Measurements from ENCODE around the gene SAMD11. TPM values are rescaled to one million over a fixed set of nuclear protein-coding genes. Genes with fewer than 3 reads are reported as not detected.

Gene SAMD11
- polyA plus RNA-seq, 1 donor: 18.1 TPM

- H3K27me3 ChIP-seq (ENCODE audit: control insufficient read depth, insufficient read depth, low read length): peaks cover 45% of the 10 kb centered on the region
- DNase-seq: peak; percentile 53 to 76
- peaks cover 42% of the 10 kb centered on the region for H3K4me1 ChIP-seq (ENCODE audit: control insufficient read depth, insufficient read depth, low read length)
- H3K9me3 ChIP-seq (ENCODE audit: control insufficient read depth, low read depth, low read length): peaks cover 2% of the 10 kb centered on the region
- no peak overlapping the region for H3K27ac ChIP-seq (ENCODE audit: low read length)
- WGBS (ENCODE audit: insufficient coverage, low lambda C conversion rate): no CpG with 5 or more reads among the region's 25 CpGs
- no peak overlapping the region for H3K4me3 ChIP-seq (ENCODE audit: low read length)
- no peaks in the 10 kb centered on the region for H3K36me3 ChIP-seq (ENCODE audit: control insufficient read depth, insufficient read depth, low read length)
Measured at GRCh38 chr1:910881-911721, 12.6 kb upstream of the SAMD11 start.

DNA sequence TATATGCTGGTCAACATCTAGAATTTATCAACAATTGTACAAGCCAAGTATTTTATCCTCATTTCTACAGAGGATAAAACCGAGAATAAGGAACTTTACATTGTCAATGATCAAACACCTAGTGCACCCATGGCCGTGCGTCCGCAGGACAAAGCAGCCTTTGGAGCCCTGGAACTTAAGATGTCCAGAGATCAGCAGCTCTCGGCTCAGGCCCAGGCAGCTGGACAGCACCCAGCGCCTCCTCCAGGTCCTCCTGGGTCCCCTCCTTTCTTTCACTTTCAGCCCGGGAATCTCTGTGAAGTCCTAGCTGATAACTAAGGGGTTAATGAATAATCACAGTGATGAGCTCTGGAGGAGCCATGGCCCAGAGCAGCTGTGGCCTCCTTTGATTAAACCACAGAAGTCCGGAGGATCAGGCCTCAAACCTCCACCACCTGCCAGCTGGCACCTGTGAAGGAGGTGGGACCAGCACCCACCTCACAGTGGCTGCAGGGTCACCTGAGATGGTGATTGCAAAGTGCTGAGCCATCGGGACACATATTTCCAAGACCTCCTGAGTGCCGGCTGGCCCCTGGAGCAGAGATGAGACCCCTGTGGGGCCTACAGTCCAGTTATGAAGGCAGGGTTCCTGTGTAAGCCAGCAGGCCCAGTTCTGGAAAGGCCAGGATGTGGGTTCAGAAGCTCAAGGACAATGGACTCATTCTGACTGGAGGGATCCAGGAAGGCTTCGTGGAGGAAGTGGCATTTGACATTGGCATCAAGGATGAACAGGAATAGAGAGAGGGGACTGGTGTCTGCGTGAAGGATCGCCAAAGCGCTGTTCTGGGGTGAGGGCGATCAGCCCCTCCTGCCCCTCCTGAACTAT lies 11.6 kb upstream of the SAMD11 start:
- Histone ChIP-seq H3K36me3 (ENCODE audit: control insufficient read depth, insufficient read depth, low read length) (no peaks in the 10 kb centered on the region), H3K9me3 (ENCODE audit: control insufficient read depth, low read depth, low read length) (peaks cover 2% of the 10 kb centered on the region), H3K4me3 (ENCODE audit: low read length) (no peak overlapping the region), H3K27ac (ENCODE audit: low read length) (no peak overlapping the region), H3K27me3 (ENCODE audit: control insufficient read depth, insufficient read depth, low read length) (peaks cover 55% of the 10 kb centered on the region), H3K4me1 (ENCODE audit: control insufficient read depth, insufficient read depth, low read length) (peaks cover 43% of the 10 kb centered on the region)
- peak in 1 of 2 donors; percentile 43 for DNase-seq
- WGBS (ENCODE audit: insufficient coverage, low lambda C conversion rate): no CpG with 5 or more reads among the region's 15 CpGs

- no peak overlapping the region for H3K27ac ChIP-seq (ENCODE audit: low read length)
- peaks cover 63% of the 10 kb centered on the region for H3K27me3 ChIP-seq (ENCODE audit: control insufficient read depth, insufficient read depth, low read length)
- no peaks in the 10 kb centered on the region for H3K36me3 ChIP-seq (ENCODE audit: control insufficient read depth, insufficient read depth, low read length)
- peaks cover 45% of the 10 kb centered on the region for H3K4me1 ChIP-seq (ENCODE audit: control insufficient read depth, insufficient read depth, low read length)
- peaks cover 2% of the 10 kb centered on the region for H3K9me3 ChIP-seq (ENCODE audit: control insufficient read depth, low read depth, low read length)
- no CpG with 5 or more reads among the region's 24 CpGs for WGBS (ENCODE audit: insufficient coverage, low lambda C conversion rate)
- H3K4me3 ChIP-seq (ENCODE audit: low read length): no peak overlapping the region
- DNase-seq: no peak
Measured at GRCh38 chr1:912740-913301, 10.9 kb upstream of the SAMD11 start.

DNA sequence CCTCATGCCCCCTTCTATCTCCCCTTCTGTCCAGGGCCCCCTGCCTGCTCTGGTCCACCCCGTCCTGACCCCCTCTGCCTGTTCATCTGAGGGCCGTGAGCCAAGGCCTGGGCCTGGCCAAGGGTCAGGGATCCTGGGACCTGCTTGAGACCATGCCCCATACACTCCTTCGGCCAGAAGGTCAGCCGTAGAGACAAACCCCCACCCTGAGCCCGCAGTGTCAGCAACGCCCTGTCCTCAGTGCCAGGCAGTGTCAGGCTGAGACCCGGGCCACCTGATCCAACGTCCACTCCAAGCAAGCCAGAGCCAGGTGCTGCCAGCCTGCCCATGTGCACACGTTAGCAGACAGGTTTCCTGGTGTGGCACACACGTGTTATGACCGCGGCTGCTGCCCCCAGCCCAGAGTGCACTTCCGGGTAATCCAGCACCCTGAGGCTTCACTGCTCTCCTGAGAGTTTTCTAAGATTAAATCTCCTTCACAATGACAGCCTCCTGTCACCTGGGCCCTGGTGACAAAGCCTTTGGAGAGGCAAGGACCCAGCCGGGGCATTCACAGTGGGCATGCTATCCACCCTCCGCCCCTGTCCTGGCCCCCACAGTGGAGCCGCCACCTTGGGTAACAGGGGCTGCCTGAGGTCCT lies 10.1 kb upstream of the SAMD11 start:
- peaks cover 2% of the 10 kb centered on the region for H3K9me3 ChIP-seq (ENCODE audit: control insufficient read depth, low read depth, low read length)
- H3K4me1 ChIP-seq (ENCODE audit: control insufficient read depth, insufficient read depth, low read length): peaks cover 45% of the 10 kb centered on the region
- H3K4me3 ChIP-seq (ENCODE audit: low read length): no peak overlapping the region
- DNase-seq: no peak
- H3K36me3 ChIP-seq (ENCODE audit: control insufficient read depth, insufficient read depth, low read length): no peaks in the 10 kb centered on the region
- no CpG with 5 or more reads among the region's 16 CpGs for WGBS (ENCODE audit: insufficient coverage, low lambda C conversion rate)
- H3K27ac ChIP-seq (ENCODE audit: low read length): no peak overlapping the region
- peaks cover 70% of the 10 kb centered on the region for H3K27me3 ChIP-seq (ENCODE audit: control insufficient read depth, insufficient read depth, low read length)

DNA sequence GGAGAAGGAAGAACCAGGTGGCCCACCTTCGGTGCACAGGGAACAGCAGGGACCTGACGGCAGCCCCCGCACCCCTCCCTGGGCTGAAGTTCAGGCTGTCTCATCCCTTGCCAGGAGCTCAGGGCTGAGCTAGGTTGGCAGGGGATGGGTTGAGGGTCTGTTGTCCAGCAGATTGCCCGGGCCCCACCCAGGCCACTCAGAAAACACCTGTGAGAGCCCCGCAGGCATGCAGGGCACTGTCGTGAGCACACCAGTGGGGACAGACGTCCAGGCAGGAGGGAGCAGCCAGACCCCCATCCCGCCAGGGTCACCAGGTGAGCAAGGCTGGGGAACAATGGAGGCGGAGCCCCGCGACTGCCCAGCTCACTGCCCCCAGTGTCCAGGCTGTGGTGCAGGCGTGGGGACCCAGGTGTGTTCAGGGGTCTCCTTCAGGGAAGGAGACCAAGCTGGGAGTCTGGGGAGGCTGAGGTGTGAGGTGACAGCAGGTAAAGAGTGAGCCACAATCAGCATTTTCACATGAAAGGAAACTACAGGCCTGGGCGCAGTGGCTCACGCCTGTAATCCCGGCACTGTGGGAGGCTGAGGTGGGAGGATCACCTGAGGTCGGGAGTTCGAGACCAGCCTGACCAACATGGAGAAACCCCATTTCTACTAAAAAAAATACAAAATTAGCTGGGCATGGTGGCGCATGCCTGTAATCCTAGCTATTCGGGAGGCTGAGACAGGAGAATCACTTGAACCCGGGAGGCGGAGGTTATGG lies 9.4 kb upstream of the SAMD11 start:
- WGBS (ENCODE audit: insufficient coverage, low lambda C conversion rate): 100% methylated on average over 3 of the region's 21 CpGs
- Histone ChIP-seq H3K4me3 (ENCODE audit: low read length) (no peak overlapping the region), H3K36me3 (ENCODE audit: control insufficient read depth, insufficient read depth, low read length) (no peaks in the 10 kb centered on the region), H3K9me3 (ENCODE audit: control insufficient read depth, low read depth, low read length) (peaks cover 5% of the 10 kb centered on the region), H3K27me3 (ENCODE audit: control insufficient read depth, insufficient read depth, low read length) (peaks cover 73% of the 10 kb centered on the region), H3K4me1 (ENCODE audit: control insufficient read depth, insufficient read depth, low read length) (peaks cover 45% of the 10 kb centered on the region), H3K27ac (ENCODE audit: low read length) (no peak overlapping the region)
- no peak for DNase-seq

DNA sequence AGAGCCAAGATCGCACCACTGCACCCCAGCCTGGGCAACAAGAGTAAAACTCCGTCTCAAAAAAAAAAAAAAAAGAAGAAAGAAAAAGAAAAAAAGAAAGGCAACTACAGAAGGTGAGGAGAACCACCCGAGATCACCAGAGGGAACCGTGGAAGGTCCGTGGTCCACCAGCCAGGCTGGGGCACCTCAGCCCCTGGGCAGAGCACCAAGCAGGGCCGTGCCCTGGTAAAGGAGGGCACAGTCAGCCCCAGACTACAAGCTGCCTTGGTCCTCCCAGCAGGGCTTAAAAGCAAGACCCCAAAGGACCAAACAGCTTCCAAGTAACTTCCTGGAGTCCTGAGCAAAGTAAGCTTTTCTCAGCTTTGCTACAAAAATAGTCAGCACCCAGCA lies 8.8 kb upstream of the SAMD11 start:
- Histone ChIP-seq H3K36me3 (ENCODE audit: control insufficient read depth, insufficient read depth, low read length) (no peaks in the 10 kb centered on the region), H3K4me1 (ENCODE audit: control insufficient read depth, insufficient read depth, low read length) (peaks cover 45% of the 10 kb centered on the region), H3K9me3 (ENCODE audit: control insufficient read depth, low read depth, low read length) (peaks cover 10% of the 10 kb centered on the region), H3K27ac (ENCODE audit: low read length) (no peak overlapping the region), H3K4me3 (ENCODE audit: low read length) (no peak overlapping the region), H3K27me3 (ENCODE audit: control insufficient read depth, insufficient read depth, low read length) (peaks cover 79% of the 10 kb centered on the region)
- 100% methylated on average over 1 of the region's 6 CpGs for WGBS (ENCODE audit: insufficient coverage, low lambda C conversion rate)
- no peak for DNase-seq

DNA sequence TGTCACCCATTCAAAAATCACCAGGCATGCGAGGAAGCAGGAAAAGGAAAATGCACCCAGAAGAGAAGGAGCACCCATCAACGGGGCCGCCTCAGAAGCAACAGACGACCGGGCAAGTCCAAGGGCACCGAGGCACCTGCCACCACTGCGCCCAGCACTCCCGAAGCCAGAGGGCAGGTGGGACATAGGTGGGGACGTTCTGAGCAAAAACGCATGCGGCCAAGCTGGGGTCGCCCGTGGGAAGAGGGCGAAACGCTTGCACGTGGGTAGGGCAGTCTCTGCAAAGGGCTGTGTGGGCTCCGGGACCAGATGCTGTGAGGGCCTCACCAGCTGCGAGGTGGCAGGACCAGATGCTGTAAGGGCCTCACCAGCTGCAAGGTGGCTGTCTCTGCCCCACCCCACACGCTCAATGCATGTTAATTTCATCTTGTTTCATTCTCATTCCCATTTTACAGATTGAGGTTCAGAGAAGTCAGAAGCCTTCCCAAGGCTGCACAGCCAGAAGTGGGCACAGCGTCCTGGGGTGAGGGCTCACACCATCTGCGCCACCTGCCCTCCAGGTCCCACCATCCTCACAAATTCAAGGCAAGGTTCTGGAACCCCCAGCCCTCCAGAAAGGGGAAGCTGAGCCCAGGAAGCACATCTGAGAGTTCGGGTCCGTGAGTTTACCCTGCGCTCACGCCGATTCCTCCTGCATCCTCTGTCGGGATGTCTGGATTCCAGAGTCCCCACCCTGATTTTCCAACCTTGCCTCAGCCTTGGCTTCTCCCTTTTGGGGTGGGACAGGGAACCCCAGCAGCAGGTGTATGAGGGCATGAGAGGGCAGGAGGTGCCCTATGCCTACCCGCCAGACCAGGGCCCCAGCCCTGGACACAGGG lies 8.2 kb upstream of the SAMD11 start:
- Histone ChIP-seq H3K27me3 (ENCODE audit: control insufficient read depth, insufficient read depth, low read length) (peaks cover 81% of the 10 kb centered on the region), H3K27ac (ENCODE audit: low read length) (no peak overlapping the region), H3K36me3 (ENCODE audit: control insufficient read depth, insufficient read depth, low read length) (no peaks in the 10 kb centered on the region), H3K4me3 (ENCODE audit: low read length) (no peak overlapping the region), H3K4me1 (ENCODE audit: control insufficient read depth, insufficient read depth, low read length) (peaks cover 44% of the 10 kb centered on the region), H3K9me3 (ENCODE audit: control insufficient read depth, low read depth, low read length) (peaks cover 11% of the 10 kb centered on the region)
- no CpG with 5 or more reads among the region's 28 CpGs for WGBS (ENCODE audit: insufficient coverage, low lambda C conversion rate)
- DNase-seq: no peak

- Histone ChIP-seq H3K27ac (ENCODE audit: low read length) (no peak overlapping the region), H3K4me3 (ENCODE audit: low read length) (no peak overlapping the region), H3K4me1 (ENCODE audit: control insufficient read depth, insufficient read depth, low read length) (peaks cover 42% of the 10 kb centered on the region), H3K9me3 (ENCODE audit: control insufficient read depth, low read depth, low read length) (peaks cover 14% of the 10 kb centered on the region), H3K27me3 (ENCODE audit: control insufficient read depth, insufficient read depth, low read length) (peaks cover 77% of the 10 kb centered on the region), H3K36me3 (ENCODE audit: control insufficient read depth, insufficient read depth, low read length) (no peaks in the 10 kb centered on the region)
- peak in 1 of 2 donors; percentile 65 for DNase-seq
- no CpG with 5 or more reads among the region's 31 CpGs for WGBS (ENCODE audit: insufficient coverage, low lambda C conversion rate)
Measured at GRCh38 chr1:916173-917075, 7.3 kb upstream of the SAMD11 start.

All from large intestine (tissue), 3 donors.